Measurements from ENCODE around the gene RAPGEF4. TPM values are rescaled to one million over a fixed set of nuclear protein-coding genes. Genes with fewer than 3 reads are reported as not detected.

The RAPGEF4 gene
- total RNA-seq, 1 donor from 2014 or later = 21.8 TPM

DNA sequence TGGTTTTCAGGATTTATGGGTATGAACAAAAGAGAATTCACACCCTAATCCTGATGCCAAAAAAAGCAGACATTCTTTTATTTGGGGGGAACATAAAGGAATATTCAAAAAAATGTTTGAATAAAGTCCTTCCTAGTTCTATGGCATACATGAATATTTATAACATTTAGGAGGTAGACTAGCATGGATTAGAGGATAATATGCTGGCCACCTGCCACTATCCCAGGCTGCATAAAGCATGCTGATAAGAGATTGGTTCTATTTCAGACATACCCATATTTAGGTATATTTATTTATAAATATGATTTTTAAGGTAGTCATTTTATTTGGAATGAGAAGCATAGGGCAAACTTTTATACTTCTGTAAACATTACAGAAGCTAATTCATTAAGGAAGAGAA is 305.1 kb downstream of the RAPGEF4 start:
- Histone ChIP-seq H3K4me1 (peaks cover 17% of the 10 kb centered on the region), H3K27me3 (no peaks in the 10 kb centered on the region), H3K27ac (no peak overlapping the region), H3K9me3 (no peaks in the 10 kb centered on the region), H3K4me3 (no peak overlapping the region), H3K36me3 (no peaks in the 10 kb centered on the region)
- ATAC-seq (no peak), DNase-seq (no peak)
- intact Hi-C loops (cut with DNase I) = no loop called here
- TF ChIP-seq CTCF (IDR thresholded peaks at IDR 0.05) = no peak

DNA sequence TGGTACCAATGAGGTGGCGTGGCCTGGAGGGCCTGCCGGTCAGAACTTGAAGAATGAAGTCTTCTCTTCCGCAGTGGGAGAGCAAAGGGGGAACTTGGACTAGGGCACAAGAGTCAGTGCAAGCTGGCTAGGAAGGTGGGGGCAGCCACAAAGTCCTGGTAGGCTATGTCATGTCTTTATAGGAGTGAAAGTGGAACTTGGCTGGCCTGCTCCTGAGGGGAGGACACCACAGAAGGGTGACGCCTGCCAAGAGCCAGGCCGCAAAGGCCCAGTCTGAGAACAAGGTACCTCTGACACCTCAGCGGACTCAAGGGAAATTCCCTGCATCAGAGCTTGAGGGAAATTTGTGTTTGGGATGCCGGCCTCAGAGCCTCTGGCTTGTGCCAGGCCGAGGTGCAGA is 307.8 kb downstream of the RAPGEF4 start:
- H3K27me3 ChIP-seq = no peaks in the 10 kb centered on the region
- H3K4me1 ChIP-seq = no peaks in the 10 kb centered on the region
- H3K27ac ChIP-seq = no peak overlapping the region
- no peaks in the 10 kb centered on the region for H3K9me3 ChIP-seq
- DNase-seq = peak; percentile 69
- H3K4me3 ChIP-seq = no peak overlapping the region
- TF ChIP-seq CTCF (IDR thresholded peaks at IDR 0.05) = no peak
- peak; percentile 96 for ATAC-seq
- H3K36me3 ChIP-seq = no peaks in the 10 kb centered on the region
- intact Hi-C loops (cut with DNase I) = no loop called here

GRCh38 chr2:173043897-173044519 is 308.4 kb downstream of the RAPGEF4 start:
- H3K9me3 ChIP-seq = no peaks in the 10 kb centered on the region
- H3K36me3 ChIP-seq = no peaks in the 10 kb centered on the region
- H3K4me1 ChIP-seq = peaks cover 5% of the 10 kb centered on the region
- TF ChIP-seq CTCF (IDR thresholded peaks at IDR 0.05) = no peak
- DNase-seq (no peak), ATAC-seq (no peak)
- intact Hi-C loops (cut with DNase I) = no loop called here
- H3K4me3 ChIP-seq = no peak overlapping the region
- no peak overlapping the region for H3K27ac ChIP-seq
- no peaks in the 10 kb centered on the region for H3K27me3 ChIP-seq

GRCh38 chr2:173044686-173045085 is 309.0 kb downstream of the RAPGEF4 start:
- H3K9me3 ChIP-seq = no peaks in the 10 kb centered on the region
- ATAC-seq (no peak), DNase-seq (no peak)
- intact Hi-C loops (cut with DNase I) = no loop called here
- no peak overlapping the region for H3K27ac ChIP-seq
- H3K4me1 ChIP-seq = peaks cover 12% of the 10 kb centered on the region
- H3K36me3 ChIP-seq = no peaks in the 10 kb centered on the region
- H3K27me3 ChIP-seq = no peaks in the 10 kb centered on the region
- H3K4me3 ChIP-seq = no peak overlapping the region
- no peak for TF ChIP-seq CTCF (IDR thresholded peaks at IDR 0.05)

- ATAC-seq (no peak), DNase-seq (no peak)
- Histone ChIP-seq H3K27me3 (no peaks in the 10 kb centered on the region), H3K4me1 (peaks cover 14% of the 10 kb centered on the region), H3K36me3 (no peaks in the 10 kb centered on the region), H3K27ac (no peak overlapping the region), H3K4me3 (no peak overlapping the region), H3K9me3 (no peaks in the 10 kb centered on the region)
- no peak for TF ChIP-seq CTCF (IDR thresholded peaks at IDR 0.05)
- intact Hi-C loops (cut with DNase I) = no loop called here
These were observed 309.5 kb downstream of the RAPGEF4 start for GRCh38 chr2:173045181-173045580.

- peaks cover 14% of the 10 kb centered on the region for H3K4me1 ChIP-seq
- TF ChIP-seq CTCF (IDR thresholded peaks at IDR 0.05) = no peak
- intact Hi-C loops (cut with DNase I) = no loop called here
- H3K36me3 ChIP-seq = no peaks in the 10 kb centered on the region
- H3K27ac ChIP-seq = no peak overlapping the region
- no peak for DNase-seq
- ATAC-seq = no peak
- no peaks in the 10 kb centered on the region for H3K9me3 ChIP-seq
- H3K27me3 ChIP-seq = no peaks in the 10 kb centered on the region
- H3K4me3 ChIP-seq = no peak overlapping the region
These were observed 312.9 kb downstream of the RAPGEF4 start for GRCh38 chr2:173048522-173048896.

Measured in upper lobe of right lung (tissue), 1 donor.